Measurements from ENCODE around the gene LEFTY1. TPM values are rescaled to one million over a fixed set of nuclear protein-coding genes. Genes with fewer than 3 reads are reported as not detected.

LEFTY1 gene
- total and polyA plus RNA-seq, 2 of the 4 experiments (the other 2 are of a cell fraction): not detected

DNA sequence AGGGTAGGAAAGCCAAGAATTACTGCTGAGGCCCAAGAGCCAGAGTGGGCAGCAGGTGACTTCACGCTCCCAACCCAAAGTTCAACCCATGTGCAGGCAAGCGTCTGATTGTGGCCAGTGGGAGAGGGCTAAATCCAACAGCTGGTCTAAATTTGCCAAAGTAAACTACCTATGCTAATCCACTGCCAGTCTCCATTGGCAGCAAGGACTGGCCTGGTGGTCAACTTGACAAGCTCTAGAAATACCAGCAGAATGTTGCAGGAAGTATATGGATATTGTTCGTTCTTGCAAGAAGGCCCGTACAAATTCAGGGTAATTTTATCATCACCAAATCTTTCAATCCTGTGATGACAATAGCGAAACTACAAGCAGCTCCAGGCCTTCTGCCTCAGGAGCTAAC, 8.3 kb downstream of the LEFTY1 start:
- POLR2A ChIA-PET (ENCODE audit: unreplicated experiment): no interaction called here
- H3K18ac ChIP-seq (ENCODE audit: low read depth, low read length): no peak overlapping the region
- no peak overlapping the region for H3K56ac ChIP-seq (ENCODE audit: extremely low read depth, insufficient read depth, low read length)
- no peak overlapping the region for H2AFZ ChIP-seq (replicated peaks; ENCODE audit: low read length, poor library complexity)
- in situ Hi-C loops (cut with MboI; ENCODE audit: low sequenced_read_pairs): no loop called here
- no peaks in the 10 kb centered on the region for H3K9me3 ChIP-seq (ENCODE audit: control insufficient read depth, insufficient read depth, low read length)
- H2BK20ac ChIP-seq (ENCODE audit: low read depth, low read length): no peak overlapping the region
- no peaks in the 10 kb centered on the region for H3K27me3 ChIP-seq (ENCODE audit: control insufficient read depth, insufficient read depth, low read length)
- peaks cover 35% of the 10 kb centered on the region for H4K20me1 ChIP-seq (ENCODE audit: insufficient read depth, low read length)
- H3K4ac ChIP-seq (ENCODE audit: low read depth, low read length): 0 out of 2 replicates have a peak overlapping the region, but pooled peaks have one; percentile 86
- H3K23ac ChIP-seq (ENCODE audit: low read depth, low read length): 0 out of 2 replicates have a peak overlapping the region, but pooled peaks have one; percentile 94
- no peak for TF ChIP-seq FOS (IDR thresholded peaks at IDR 0.05; ENCODE audit: low read depth, low read length)
- TF ChIP-seq RFX5 (IDR thresholded peaks at IDR 0.05; ENCODE audit: low read depth, low read length): no peak
- no peak for TF ChIP-seq POLR2A (IDR thresholded peaks at IDR 0.05; ENCODE audit: low read depth, low read length)
- TF ChIP-seq, protein P1, sequence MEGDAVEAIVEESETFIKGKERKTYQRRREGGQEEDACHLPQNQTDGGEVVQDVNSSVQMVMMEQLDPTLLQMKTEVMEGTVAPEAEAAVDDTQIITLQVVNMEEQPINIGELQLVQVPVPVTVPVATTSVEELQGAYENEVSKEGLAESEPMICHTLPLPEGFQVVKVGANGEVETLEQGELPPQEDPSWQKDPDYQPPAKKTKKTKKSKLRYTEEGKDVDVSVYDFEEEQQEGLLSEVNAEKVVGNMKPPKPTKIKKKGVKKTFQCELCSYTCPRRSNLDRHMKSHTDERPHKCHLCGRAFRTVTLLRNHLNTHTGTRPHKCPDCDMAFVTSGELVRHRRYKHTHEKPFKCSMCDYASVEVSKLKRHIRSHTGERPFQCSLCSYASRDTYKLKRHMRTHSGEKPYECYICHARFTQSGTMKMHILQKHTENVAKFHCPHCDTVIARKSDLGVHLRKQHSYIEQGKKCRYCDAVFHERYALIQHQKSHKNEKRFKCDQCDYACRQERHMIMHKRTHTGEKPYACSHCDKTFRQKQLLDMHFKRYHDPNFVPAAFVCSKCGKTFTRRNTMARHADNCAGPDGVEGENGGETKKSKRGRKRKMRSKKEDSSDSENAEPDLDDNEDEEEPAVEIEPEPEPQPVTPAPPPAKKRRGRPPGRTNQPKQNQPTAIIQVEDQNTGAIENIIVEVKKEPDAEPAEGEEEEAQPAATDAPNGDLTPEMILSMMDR (conservative IDR thresholded peaks at IDR 0.05; ENCODE audit: low read depth, low read length): no peak
- TF ChIP-seq, protein P2, sequence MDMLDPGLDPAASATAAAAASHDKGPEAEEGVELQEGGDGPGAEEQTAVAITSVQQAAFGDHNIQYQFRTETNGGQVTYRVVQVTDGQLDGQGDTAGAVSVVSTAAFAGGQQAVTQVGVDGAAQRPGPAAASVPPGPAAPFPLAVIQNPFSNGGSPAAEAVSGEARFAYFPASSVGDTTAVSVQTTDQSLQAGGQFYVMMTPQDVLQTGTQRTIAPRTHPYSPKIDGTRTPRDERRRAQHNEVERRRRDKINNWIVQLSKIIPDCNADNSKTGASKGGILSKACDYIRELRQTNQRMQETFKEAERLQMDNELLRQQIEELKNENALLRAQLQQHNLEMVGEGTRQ (IDR thresholded peaks at IDR 0.05; ENCODE audit: low read depth, low read length): no peak
- no peak for TF ChIP-seq MAFK (IDR thresholded peaks at IDR 0.05; ENCODE audit: low read depth, low read length)
- no peak for TF ChIP-seq CEBPB (IDR thresholded peaks at IDR 0.05; ENCODE audit: low read depth, low read length)
- no peak for TF ChIP-seq SMC3 (IDR thresholded peaks at IDR 0.05; ENCODE audit: low read depth, low read length)
- TF ChIP-seq MAZ (IDR thresholded peaks at IDR 0.05; ENCODE audit: borderline replicate concordance, low read depth, low read length): no peak
- no peak for TF ChIP-seq RAD21 (IDR thresholded peaks at IDR 0.05; ENCODE audit: low read length)
- TF ChIP-seq, protein P3, sequence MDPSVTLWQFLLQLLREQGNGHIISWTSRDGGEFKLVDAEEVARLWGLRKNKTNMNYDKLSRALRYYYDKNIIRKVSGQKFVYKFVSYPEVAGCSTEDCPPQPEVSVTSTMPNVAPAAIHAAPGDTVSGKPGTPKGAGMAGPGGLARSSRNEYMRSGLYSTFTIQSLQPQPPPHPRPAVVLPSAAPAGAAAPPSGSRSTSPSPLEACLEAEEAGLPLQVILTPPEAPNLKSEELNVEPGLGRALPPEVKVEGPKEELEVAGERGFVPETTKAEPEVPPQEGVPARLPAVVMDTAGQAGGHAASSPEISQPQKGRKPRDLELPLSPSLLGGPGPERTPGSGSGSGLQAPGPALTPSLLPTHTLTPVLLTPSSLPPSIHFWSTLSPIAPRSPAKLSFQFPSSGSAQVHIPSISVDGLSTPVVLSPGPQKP (IDR thresholded peaks at IDR 0.05; ENCODE audit: borderline replicate concordance, low read depth, low read length): no peak
- H4K91ac ChIP-seq (ENCODE audit: insufficient read depth, low read depth, low read length): no peak overlapping the region
- dilution Hi-C loops (cut with HindIII; ENCODE audit: low sequenced_read_pairs, unreplicated experiment): no loop called here
- H2AK5ac ChIP-seq (ENCODE audit: low read depth, low read length): no peak overlapping the region
- H3K9ac ChIP-seq (ENCODE audit: low read depth, low read length): no peak overlapping the region
- ATAC-seq (ENCODE audit: low read depth) (no peak), DNase-seq (no peak)
- CTCF ChIA-PET: interaction anchor here (0.9 kb wide), 1 partner anchor 118 kb away, joined by 3 read pairs; no protein-coding TSS in a partner anchor
- H3K4me2 ChIP-seq (ENCODE audit: low read depth, low read length): peak overlapping the region; percentile 94
- no peak overlapping the region for H2BK120ac ChIP-seq (ENCODE audit: low read depth, low read length)
- no peak overlapping the region for H2BK15ac ChIP-seq (ENCODE audit: low read depth, low read length)
- peaks cover 12% of the 10 kb centered on the region; the same call in 1 of the 2 replicates for H3K4me1 ChIP-seq (ENCODE audit: control insufficient read depth, insufficient read depth, low read length)
- peak overlapping the region in 1 of 2 experiments; percentile 88; a peak in 1 of 4 replicates for H4K8ac ChIP-seq (ENCODE audit: low read depth in 2 of 2, low read length in 2 of 2)
- peaks cover 9% of the 10 kb centered on the region; the same call in 1 of the 2 replicates for H3K36me3 ChIP-seq (ENCODE audit: control insufficient read depth, insufficient read depth, low read length)
- WGBS, 2 experiments (ENCODE audit: extremely low coverage in 2 of 2, insufficient read length in 1 of 2): 70% methylated on average over 2 of the region's 5 CpGs; no CpG with 5 or more reads in 1 of the 2 experiments
- H3K27ac ChIP-seq (ENCODE audit: insufficient read depth, low read length): no peak overlapping the region
- no TSS peak for BruUV-seq (replicated peaks)
- H2AK9ac ChIP-seq (replicated peaks; ENCODE audit: low read depth, low read length, poor library complexity): no peak overlapping the region
- peak overlapping the region; percentile 80; the same call in 1 of the 2 replicates for H3K14ac ChIP-seq (replicated peaks; ENCODE audit: low read depth, low read length)
- intact Hi-C loops (cut with micrococcal nuclease): loop anchor here (1.0 kb wide), 1 partner anchor 96 kb away; no protein-coding TSS in a partner anchor
- H4K5ac ChIP-seq (ENCODE audit: low read depth, low read length): no peak overlapping the region
- no peak overlapping the region for H3K4me3 ChIP-seq (ENCODE audit: insufficient read depth, low read depth, low read length)
- H2BK5ac ChIP-seq (ENCODE audit: low read depth, low read length, poor library complexity, severe bottlenecking): no peak overlapping the region
- H3K79me1 ChIP-seq (ENCODE audit: low read depth in 1 of 2, low read length in 2 of 2): peaks cover 21 to 67% of the 10 kb centered on the region in 2 experiments
- H3K9me1 ChIP-seq (ENCODE audit: insufficient read depth, low read length): peaks cover 11% of the 10 kb centered on the region
